Aorta (tissue), 5 donors: ENCODE results near the gene ATP6V0E1. TPM values are rescaled to one million over a fixed set of nuclear protein-coding genes. Genes with fewer than 3 reads are reported as not detected.

ENCODE experiments used
- ATAC-seq: fragments of 200-7000 bp; cut with Tn5 transposase; one replicate; pipeline ENCODE4 v1.9.1; 2022; ENCODE audit warnings: moderate library complexity; ENCODE audit not compliant: low FRiP score
- DNase-seq, 2 donors: peaks; one replicate each; pipeline ENCODE4 v3.0.0-alpha.2; 2020
- H3K27ac ChIP-seq, 2 donors: one replicate each; pipeline ENCODE4 v1.5.1; 2013; ENCODE audit warnings: low read length in 2 of 2, mild to moderate bottlenecking in 2 of 2, moderate library complexity in 2 of 2, control low read depth in 1 of 2, inconsistent platforms in 1 of 2, low read depth in 1 of 2
- H3K27me3 ChIP-seq, 2 donors: one replicate each; pipeline ENCODE4 v1.6.1; 2013; ENCODE audit warnings: control low read depth in 1 of 2, low read length in 1 of 2, mild to moderate bottlenecking in 1 of 2, moderate library complexity in 1 of 2; ENCODE audit not compliant: insufficient read depth in 2 of 2, control insufficient read depth in 1 of 2
- H3K36me3 ChIP-seq, 2 donors: one replicate each; pipeline ENCODE4 v1.6.1; 2013; ENCODE audit warnings: control low read depth in 1 of 2, low read length in 1 of 2, mild to moderate bottlenecking in 1 of 2; ENCODE audit not compliant: insufficient read depth in 2 of 2, control insufficient read depth in 1 of 2
- H3K4me1 ChIP-seq, 2 donors: one replicate each; pipeline ENCODE4 v1.6.1; 2013; ENCODE audit warnings: low read length in 2 of 2, control low read depth in 1 of 2, mild to moderate bottlenecking in 1 of 2, moderate library complexity in 1 of 2; ENCODE audit not compliant: insufficient read depth in 2 of 2, control insufficient read depth in 1 of 2
- H3K4me3 ChIP-seq, 2 donors: one replicate each; pipeline ENCODE4 v1.5.1; 2013; ENCODE audit warnings: low read length in 2 of 2, control low read depth in 1 of 2, mild to moderate bottlenecking in 1 of 2
- H3K9me3 ChIP-seq: one replicate; pipeline ENCODE4 v1.6.1; 2013; ENCODE audit warnings: mild to moderate bottlenecking, low read length; ENCODE audit not compliant: control insufficient read depth
- WGBS, 2 donors: extraction: QIAGEN DNeasy Blood & Tissue Kit; methylation state at CpG; one replicate each; pipeline ENCODE4 v1.1.7; 2013; 5-methylcytosine and 5-hydroxymethylcytosine counted together
- intact Hi-C, 2 donors: fragments of 100-400 bp; cut with DNase I; formaldehyde crosslinking; loops; one replicate each; pipeline versions ENCODE4 v1.14.2 to v1.15.0; 2022
- polyA plus RNA-seq, 2 donors: library from polyadenylated mRNA; stranded (reverse); fragments of 200-250 nt; gene quantifications; one replicate each; pipeline ENCODE4 v1.2.3, GENCODE V29; 2013
- total RNA-seq, 2 donors: library from RNA; stranded (reverse); fragmentation: NEBNext Ultra II Directional; extraction: Animal tissue kit (Norgen Biotek cat#: 25700); gene quantifications; one replicate each; pipeline ENCODE4 v1.2.1, GENCODE V29; 2021
- donor health status: healthy with polysubstance abuse.
- donor health status: Bipolar disorder and iron deficiency.
- donor health status: DM: no; HTN: no; CAD: no.
- donor health status: DM: no; HTN: no; CAD: no.
- donor health status: DM: yes; HTN: yes; CAD: no.

ATP6V0E1 gene
- total and polyA plus RNA-seq, 4 donors = 183 to 268 (median 218) TPM

- Histone ChIP-seq H3K36me3 (peaks cover 0 to 5% of the 10 kb centered on the region in 2 donors), H3K4me3 (no peak overlapping the region), H3K9me3 (no peaks in the 10 kb centered on the region), H3K4me1 (no peaks in the 10 kb centered on the region), H3K27me3 (no peaks in the 10 kb centered on the region), H3K27ac (no peak overlapping the region)
- WGBS, 2 donors = 55 to 57% methylated on average over 18 of the region's 18 CpGs
- DNase-seq = peak; percentile 64 to 74
- ATAC-seq = no peak
- intact Hi-C loops = loop anchor here in 1 of 2 donors (10.0 kb wide), 1 partner anchor 479 kb away; no protein-coding TSS in a partner anchor
These were observed 40.2 kb upstream of the ATP6V0E1 start for GRCh38 chr5:172943283-172943841.

- Histone ChIP-seq H3K9me3 (no peaks in the 10 kb centered on the region), H3K27ac (no peak overlapping the region), H3K4me3 (no peak overlapping the region), H3K27me3 (no peaks in the 10 kb centered on the region), H3K4me1 (no peaks in the 10 kb centered on the region), H3K36me3 (peaks cover 0 to 5% of the 10 kb centered on the region in 2 donors)
- WGBS, 2 donors = 77 to 78% methylated on average over 8 of the region's 8 CpGs
- peak; percentile 14 to 61 for DNase-seq
- no peak for ATAC-seq
- intact Hi-C loops = loop anchor here in 1 of 2 donors (10.0 kb wide), 1 partner anchor 479 kb away; no protein-coding TSS in a partner anchor
These were observed 39.7 kb upstream of the ATP6V0E1 start for GRCh38 chr5:172943906-172944305.

GRCh38 chr5:172944741-172945140, 38.8 kb upstream of the ATP6V0E1 start:
- Histone ChIP-seq H3K9me3 (no peaks in the 10 kb centered on the region), H3K27me3 (no peaks in the 10 kb centered on the region), H3K4me1 (no peaks in the 10 kb centered on the region), H3K4me3 (no peak overlapping the region), H3K36me3 (peaks cover 0 to 2% of the 10 kb centered on the region in 2 donors), H3K27ac (no peak overlapping the region)
- intact Hi-C loops = loop anchor here (5.0 to 10.0 kb wide), 2 partner anchors 77 to 480 kb away; no protein-coding TSS in a partner anchor
- WGBS, 2 donors = 77 to 80% methylated on average over 6 of the region's 6 CpGs
- DNase-seq (peak; percentile 29 to 76), ATAC-seq (no peak)

- Histone ChIP-seq H3K4me3 (no peak overlapping the region), H3K27ac (no peak overlapping the region), H3K27me3 (no peaks in the 10 kb centered on the region), H3K9me3 (no peaks in the 10 kb centered on the region), H3K36me3 (peaks cover 0 to 2% of the 10 kb centered on the region in 2 donors), H3K4me1 (no peaks in the 10 kb centered on the region)
- ATAC-seq (no peak), DNase-seq (peak; percentile 20 to 49)
- intact Hi-C loops = loop anchor here (5.0 to 10.0 kb wide), 2 partner anchors 78 to 480 kb away; no protein-coding TSS in a partner anchor
- WGBS, 2 donors = 95 to 98% methylated on average over 6 of the region's 6 CpGs
These were observed 38.4 kb upstream of the ATP6V0E1 start for GRCh38 chr5:172945151-172945550.

- ATAC-seq (no peak), DNase-seq (peak; percentile 28 to 55)
- H3K27ac ChIP-seq = no peak overlapping the region
- no peaks in the 10 kb centered on the region for H3K27me3 ChIP-seq
- H3K4me1 ChIP-seq = no peaks in the 10 kb centered on the region
- H3K9me3 ChIP-seq = no peaks in the 10 kb centered on the region
- WGBS, 2 donors = 71 to 73% methylated on average over 7 of the region's 7 CpGs
- no peaks in the 10 kb centered on the region for H3K36me3 ChIP-seq
- no peak overlapping the region for H3K4me3 ChIP-seq
- intact Hi-C loops = loop anchor here (5.0 to 10.0 kb wide), 2 partner anchors 79 to 481 kb away; no protein-coding TSS in a partner anchor
These were observed 37.4 kb upstream of the ATP6V0E1 start for GRCh38 chr5:172946146-172946545.

GRCh38 chr5:172949426-172949825, 34.1 kb upstream of the ATP6V0E1 start:
- WGBS, 2 donors = 85 to 87% methylated on average over 3 of the region's 3 CpGs
- ATAC-seq (no peak), DNase-seq (peak in 1 of 2 donors; percentile 15)
- Histone ChIP-seq H3K4me1 (peaks cover 0 to 5% of the 10 kb centered on the region in 2 donors), H3K9me3 (no peaks in the 10 kb centered on the region), H3K27me3 (no peaks in the 10 kb centered on the region), H3K27ac (peak overlapping the region in 1 of 2 donors; percentile 31), H3K4me3 (no peak overlapping the region), H3K36me3 (no peaks in the 10 kb centered on the region)
- intact Hi-C loops = loop anchor here (5.0 to 10.0 kb wide), 2 partner anchors 82 to 485 kb away; no protein-coding TSS in a partner anchor

- H3K27me3 ChIP-seq = no peaks in the 10 kb centered on the region
- H3K4me3 ChIP-seq = no peak overlapping the region
- no peak overlapping the region for H3K27ac ChIP-seq
- ATAC-seq (no peak), DNase-seq (peak; percentile 39 to 64)
- WGBS, 2 donors = 95 to 96% methylated on average over 12 of the region's 12 CpGs
- H3K36me3 ChIP-seq = no peaks in the 10 kb centered on the region
- peaks cover 0 to 5% of the 10 kb centered on the region in 2 donors for H3K4me1 ChIP-seq
- intact Hi-C loops = loop anchor here (5.0 to 10.0 kb wide), 3 partner anchors 178 to 496 kb away; partner anchors contain the start of genes DUSP1 (in 1 of the 2) and SH3PXD2B (in 1 of the 2)
- no peaks in the 10 kb centered on the region for H3K9me3 ChIP-seq
These were observed 33.2 kb upstream of the ATP6V0E1 start for GRCh38 chr5:172950176-172950965.

- intact Hi-C loops = loop anchor here (5.0 to 10.0 kb wide), 3 partner anchors 179 to 497 kb away; partner anchors contain the start of genes DUSP1 (in 1 of the 2) and SH3PXD2B (in 1 of the 2)
- Histone ChIP-seq H3K36me3 (no peaks in the 10 kb centered on the region), H3K4me1 (peaks cover 0 to 5% of the 10 kb centered on the region in 2 donors), H3K27me3 (no peaks in the 10 kb centered on the region), H3K9me3 (no peaks in the 10 kb centered on the region), H3K27ac (peak overlapping the region; percentile 18 to 56), H3K4me3 (no peak overlapping the region)
- WGBS, 2 donors = 81 to 83% methylated on average over 11 of the region's 11 CpGs
- ATAC-seq = no peak
- DNase-seq = no peak
These were observed 32.1 kb upstream of the ATP6V0E1 start for GRCh38 chr5:172951371-172952033.
